Esophagus squamous epithelium (tissue), 5 donors: ENCODE data around the gene OLFML1. TPM values are rescaled to one million over a fixed set of nuclear protein-coding genes. Genes with fewer than 3 reads are reported as not detected.
A peak's percentile ranks its signal among the peaks of the same experiment; 100 is the strongest.

ENCODE experiments used
- DNase-seq: peaks from one replicate; lab custom pipeline; 2025; lab: John Stamatoyannopoulos, UW
- H3K27ac ChIP-seq, 4 donors: fragments of 200-600 bp; sonication (generic); one replicate each; pipeline ENCODE4 v1.5.1; 2016 to 2019; ENCODE audit warnings: mild to moderate bottlenecking in 1 of 4
- H3K27me3 ChIP-seq, 4 donors: fragments of 200-600 bp; sonication (generic); 1 replicate in 3 of 4; 2 replicates in 1 of 4; pipeline versions ENCODE4 v1.5.1 to v1.6.0; 2017 to 2021; ENCODE audit warnings: antibody characterized with exemption in 1 of 4
- H3K36me3 ChIP-seq, 3 donors: fragments of 200-600 bp; sonication (generic); one replicate each; pipeline ENCODE4 v1.5.1; 2016 to 2019
- H3K4me1 ChIP-seq, 3 donors: fragments of 200-600 bp; sonication (generic); one replicate each; pipeline ENCODE4 v1.5.1; 2017 to 2019
- H3K4me3 ChIP-seq, 4 donors: fragments of 200-600 bp; sonication (generic); 1 replicate in 3 of 4; 2 replicates in 1 of 4; pipeline ENCODE4 v1.5.1; 2016 to 2019; ENCODE audit warnings: mild to moderate bottlenecking in 2 of 4, moderate library complexity in 1 of 4
- H3K9me3 ChIP-seq, 3 donors: fragments of 200-600 bp; sonication (generic); one replicate each; pipeline ENCODE4 v1.5.1; 2016 to 2019
- CTCF ChIP-seq, 6 experiments: fragments of 450-650 bp in 4 of 6; fragments of 200-600 bp in 2 of 6; sonication (generic) in 2 of 6; IDR thresholded peaks; one replicate each; pipeline ENCODE4 v1.5.1; 2016 to 2019; ENCODE audit warnings: antibody characterized with exemption in 6 of 6, mild to moderate bottlenecking in 4 of 6, moderate library complexity in 4 of 6
- POLR2A ChIP-seq, 4 donors: fragments of 450-650 bp; IDR thresholded peaks; one replicate each; pipeline ENCODE4 v1.6.1; 2017; ENCODE audit warnings: antibody characterized with exemption in 4 of 4, mild to moderate bottlenecking in 4 of 4, moderate library complexity in 3 of 4
- WGBS, 2 donors: methylation state at CpG; one replicate each; pipeline ENCODE4 v1.1.5; 2018; 5-methylcytosine and 5-hydroxymethylcytosine counted together
- intact Hi-C: fragments of 100-400 bp; cut with DNase I; formaldehyde crosslinking; loops from one replicate; pipeline ENCODE4 v1.15.0; 2022
- total RNA-seq, 4 donors: library from RNA; depleted of rRNA; stranded (reverse); fragments of >200 nt; gene quantifications; one replicate each; pipeline ENCODE4 v1.1.0, GENCODE V29; 2016
- donor health status: DM: yes; HTN: yes; CAD: no.

The OLFML1 gene
- total RNA-seq, 4 donors from 2014 or later, result 0.35 to 6.3 (median 2.4) TPM; not detected in 1

GRCh38 chr11:7471071-7471470, 14.2 kb upstream of the OLFML1 start:
- 94 to 96% methylated on average over 4 to 5 of the region's 7 CpGs for WGBS, 2 donors
- Histone ChIP-seq H3K27me3 (no peaks in the 10 kb centered on the region), H3K27ac (no peak overlapping the region), H3K9me3 (no peaks in the 10 kb centered on the region), H3K36me3 (no peaks in the 10 kb centered on the region), H3K4me3 (no peak overlapping the region), H3K4me1 (no peaks in the 10 kb centered on the region)
- DNase-seq, result no peak
- intact Hi-C loops, result no loop called here
- TF ChIP-seq POLR2A (IDR thresholded peaks at IDR 0.05), result no peak

GRCh38 chr11:7473717-7474116, 11.6 kb upstream of the OLFML1 start:
- no peak for DNase-seq
- Histone ChIP-seq H3K4me1 (no peaks in the 10 kb centered on the region), H3K9me3 (no peaks in the 10 kb centered on the region), H3K27ac (no peak overlapping the region), H3K4me3 (no peak overlapping the region), H3K36me3 (no peaks in the 10 kb centered on the region), H3K27me3 (no peaks in the 10 kb centered on the region)
- TF ChIP-seq POLR2A (IDR thresholded peaks at IDR 0.05) (no peak), CTCF (IDR thresholded peaks at IDR 0.05) (no peak)
- intact Hi-C loops, result no loop called here
- no CpG with 5 or more reads among the region's 1 CpG for WGBS, 2 donors

GRCh38 chr11:7480113-7480512, 5.2 kb upstream of the OLFML1 start:
- Histone ChIP-seq H3K27ac (no peak overlapping the region), H3K27me3 (no peaks in the 10 kb centered on the region), H3K36me3 (no peaks in the 10 kb centered on the region), H3K4me1 (no peaks in the 10 kb centered on the region), H3K9me3 (no peaks in the 10 kb centered on the region), H3K4me3 (no peak overlapping the region)
- DNase-seq, result no peak
- TF ChIP-seq POLR2A (IDR thresholded peaks at IDR 0.05), result no peak
- TF ChIP-seq CTCF (IDR thresholded peaks at IDR 0.05), result no peak
- intact Hi-C loops, result no loop called here
- WGBS, 2 donors, result 36 to 42% methylated on average over 2 of the region's 2 CpGs

GRCh38 chr11:7484131-7484530, 1.2 kb upstream of the OLFML1 start:
- H3K36me3 ChIP-seq, result no peaks in the 10 kb centered on the region
- H3K9me3 ChIP-seq, result no peaks in the 10 kb centered on the region
- H3K27ac ChIP-seq, result no peak overlapping the region
- no peak for DNase-seq
- no peak for TF ChIP-seq POLR2A (IDR thresholded peaks at IDR 0.05)
- no peak for TF ChIP-seq CTCF (IDR thresholded peaks at IDR 0.05)
- intact Hi-C loops, result no loop called here
- 70 to 77% methylated on average over 3 of the region's 3 CpGs for WGBS, 2 donors
- no peak overlapping the region for H3K4me3 ChIP-seq
- H3K4me1 ChIP-seq, result no peaks in the 10 kb centered on the region
- no peaks in the 10 kb centered on the region for H3K27me3 ChIP-seq

GRCh38 chr11:7484645-7485044, 661 bp upstream of the OLFML1 start:
- DNase-seq, result no peak
- intact Hi-C loops, result no loop called here
- Histone ChIP-seq H3K27me3 (no peaks in the 10 kb centered on the region), H3K36me3 (no peaks in the 10 kb centered on the region), H3K9me3 (no peaks in the 10 kb centered on the region), H3K4me3 (peak overlapping the region in 2 of 4 donors; percentile 35 to 57), H3K4me1 (no peaks in the 10 kb centered on the region), H3K27ac (peak overlapping the region in 2 of 4 donors; percentile 61 to 69)
- TF ChIP-seq CTCF (IDR thresholded peaks at IDR 0.05) (no peak), POLR2A (IDR thresholded peaks at IDR 0.05) (no peak)
- WGBS, 2 donors, result 67 to 70% methylated on average over 3 of the region's 3 CpGs
